Liver (tissue), 9 donors: ENCODE data around the gene CSHL1. TPM values are rescaled to one million over a fixed set of nuclear protein-coding genes. Genes with fewer than 3 reads are reported as not detected.
"Not testable (repeated sequence)": the region's sequence is repeated elsewhere in the genome, so short reads cannot be mapped to it uniquely, and the experiment has no call there.

Experiments used
- DNase-seq: peaks from one replicate; pipeline ENCODE4 v3.0.0-alpha.2; 2017; ENCODE audit warnings: low spot score
- H3K27ac ChIP-seq, 2 donors: one replicate each; pipeline ENCODE4 v1.7.0; 2013; ENCODE audit warnings: inconsistent platforms in 2 of 2, low read length in 2 of 2, control low read depth in 1 of 2, low read depth in 1 of 2, mild to moderate bottlenecking in 1 of 2
- H3K27me3 ChIP-seq, 4 donors: one replicate each; pipeline versions ENCODE4 v1.6.1 to v1.7.0; 2013; ENCODE audit warnings: low read length in 3 of 4, inconsistent platforms in 1 of 4, mild to moderate bottlenecking in 1 of 4, moderate library complexity in 1 of 4; ENCODE audit not compliant: control insufficient read depth in 4 of 4, insufficient read depth in 4 of 4
- H3K36me3 ChIP-seq, 4 donors: one replicate each; pipeline versions ENCODE4 v1.6.1 to v1.7.0; 2013; ENCODE audit warnings: low read length in 3 of 4, mild to moderate bottlenecking in 3 of 4, low read depth in 1 of 4, moderate library complexity in 1 of 4; ENCODE audit not compliant: control insufficient read depth in 4 of 4, insufficient read depth in 3 of 4
- H3K4me1 ChIP-seq, 4 donors: one replicate each; pipeline versions ENCODE4 v1.6.1 to v1.7.0; 2013; ENCODE audit warnings: low read length in 3 of 4, mild to moderate bottlenecking in 3 of 4, moderate library complexity in 1 of 4; ENCODE audit not compliant: control insufficient read depth in 4 of 4, insufficient read depth in 4 of 4
- H3K4me3 ChIP-seq, 3 donors: one replicate each; pipeline versions ENCODE4 v1.6.1 to v1.7.0; 2013; ENCODE audit warnings: low read length in 3 of 3, control low read depth in 1 of 3, low read depth in 1 of 3, mild to moderate bottlenecking in 1 of 3
- H3K9ac ChIP-seq, 2 donors: one replicate each; pipeline ENCODE4 v1.7.0; 2013; ENCODE audit warnings: low read length in 2 of 2, mild to moderate bottlenecking in 2 of 2, moderate library complexity in 2 of 2, control low read depth in 1 of 2, low read depth in 1 of 2
- H3K9me3 ChIP-seq, 4 donors: one replicate each; pipeline versions ENCODE4 v1.6.1 to v1.7.0; 2013; ENCODE audit warnings: low read length in 3 of 4; ENCODE audit not compliant: control insufficient read depth in 4 of 4
- CTCF ChIP-seq: fragments of 150-350 bp; IDR thresholded peaks from 2 replicates; pipeline ENCODE4 v1.5.1; 2017; ENCODE audit warnings: improper control_type of control experiment, low read depth, low read length; ENCODE audit not compliant: missing input control
- GABPA ChIP-seq, 2 donors: IDR thresholded peaks in 1 of 2; conservative IDR thresholded peaks in 1 of 2; 2 replicates each; pipeline ENCODE4 v1.6.1; 2016; ENCODE audit warnings: antibody characterized with exemption in 2 of 2, mild to moderate bottlenecking in 1 of 2, moderate library complexity in 1 of 2
- HNF4A ChIP-seq, 2 donors: conservative IDR thresholded peaks; 2 replicates each; pipeline ENCODE4 v1.6.1; 2016; ENCODE audit warnings: antibody characterized with exemption in 2 of 2, mild to moderate bottlenecking in 2 of 2
- HNF4G ChIP-seq: IDR thresholded peaks from 2 replicates; pipeline ENCODE4 v1.6.1; 2016; ENCODE audit warnings: antibody characterized with exemption
- NR2F2 ChIP-seq: IDR thresholded peaks from 2 replicates; pipeline ENCODE4 v1.6.1; 2016; ENCODE audit warnings: antibody characterized with exemption
- RAD21 ChIP-seq, 2 donors: IDR thresholded peaks; 2 replicates each; pipeline ENCODE4 v1.6.1; 2016; ENCODE audit warnings: antibody characterized with exemption in 2 of 2, mild to moderate bottlenecking in 2 of 2
- SP1 ChIP-seq: IDR thresholded peaks from 2 replicates; pipeline ENCODE4 v1.6.1; 2018; ENCODE audit warnings: antibody characterized with exemption, mild to moderate bottlenecking
- TAF1 ChIP-seq: conservative IDR thresholded peaks from 2 replicates; pipeline ENCODE4 v1.6.1; 2016; ENCODE audit warnings: antibody characterized with exemption, mild to moderate bottlenecking
- YY1 ChIP-seq: IDR thresholded peaks from 2 replicates; pipeline ENCODE4 v1.6.1; 2016; ENCODE audit warnings: antibody characterized with exemption, mild to moderate bottlenecking
- WGBS: extraction: QIAGEN DNeasy Blood & Tissue Kit; methylation state at CpG from one replicate; pipeline ENCODE4 v1.1.7; 2013; 5-methylcytosine and 5-hydroxymethylcytosine counted together
- polyA plus RNA-seq, 2 donors: library from polyadenylated mRNA; stranded (reverse) in 1 of 2; unstranded in 1 of 2; fragments of 200-250 nt in 1 of 2; fragments of >200 nt in 1 of 2; fragmentation: Nextera tagmentation in 1 of 2; extraction: Ambion mirVana in 1 of 2; gene quantifications; one replicate each; pipeline versions ENCODE4 v1.2.1 to v1.2.3, GENCODE V29; 2013 to 2015
- total RNA-seq, 2 donors: library from RNA; depleted of rRNA; stranded (reverse); fragments of >200 nt; gene quantifications; one replicate each; pipeline ENCODE4 v1.2.3, GENCODE V29; 2014
- TF ChIP-seq, protein P1 (sequence below): IDR thresholded peaks from 2 replicates; pipeline ENCODE4 v1.6.1; 2016; ENCODE audit warnings: antibody characterized with exemption
- TF ChIP-seq, protein P2 (sequence below): IDR thresholded peaks from 2 replicates; pipeline ENCODE4 v1.6.1; 2016; ENCODE audit warnings: antibody characterized with exemption
- TF ChIP-seq, protein P3 (sequence below): IDR thresholded peaks from 2 replicates; pipeline ENCODE4 v1.6.1; 2016; ENCODE audit warnings: antibody characterized with exemption
- donor health status: healthy.
- donor health status: healthy.
- donor health status: healthy.
- donor health status: healthy.
- donor health status: healthy.

CSHL1 gene
- total and polyA plus RNA-seq, 4 donors = not detected

DNA sequence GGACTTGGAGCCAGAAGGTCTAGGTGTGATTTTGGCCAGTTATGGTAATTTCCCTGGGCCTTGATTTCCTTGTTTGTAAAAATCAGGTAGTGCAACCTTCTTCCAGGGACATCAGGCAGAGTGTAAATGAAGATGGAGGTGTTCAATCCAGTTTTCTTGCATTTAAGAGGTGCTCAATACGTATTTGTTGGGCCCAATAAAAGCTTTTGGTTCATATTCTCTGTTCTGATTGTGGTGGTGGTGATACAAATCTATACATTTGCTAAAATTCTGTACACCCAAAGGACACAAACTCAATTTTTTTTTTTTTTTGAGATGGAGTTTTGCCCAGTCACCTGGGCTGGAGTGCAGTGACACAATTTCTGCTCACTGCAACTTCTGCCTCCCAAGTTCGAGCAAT is 15.1 kb upstream of the CSHL1 start:
- WGBS = 90% methylated on average over 2 of the region's 2 CpGs
- TF ChIP-seq GABPA (IDR thresholded peaks at IDR 0.05 in 1 of 2, conservative IDR thresholded peaks at IDR 0.05 in 1 of 2) (no peak), TAF1 (no peak), SP1 (no peak), NR2F2 (no peak), YY1 (no peak), RAD21 (IDR thresholded peaks at IDR 0.05) (no peak), HNF4G (no peak), HNF4A (conservative IDR thresholded peaks at IDR 0.05) (no peak)
- TF ChIP-seq, protein P1, sequence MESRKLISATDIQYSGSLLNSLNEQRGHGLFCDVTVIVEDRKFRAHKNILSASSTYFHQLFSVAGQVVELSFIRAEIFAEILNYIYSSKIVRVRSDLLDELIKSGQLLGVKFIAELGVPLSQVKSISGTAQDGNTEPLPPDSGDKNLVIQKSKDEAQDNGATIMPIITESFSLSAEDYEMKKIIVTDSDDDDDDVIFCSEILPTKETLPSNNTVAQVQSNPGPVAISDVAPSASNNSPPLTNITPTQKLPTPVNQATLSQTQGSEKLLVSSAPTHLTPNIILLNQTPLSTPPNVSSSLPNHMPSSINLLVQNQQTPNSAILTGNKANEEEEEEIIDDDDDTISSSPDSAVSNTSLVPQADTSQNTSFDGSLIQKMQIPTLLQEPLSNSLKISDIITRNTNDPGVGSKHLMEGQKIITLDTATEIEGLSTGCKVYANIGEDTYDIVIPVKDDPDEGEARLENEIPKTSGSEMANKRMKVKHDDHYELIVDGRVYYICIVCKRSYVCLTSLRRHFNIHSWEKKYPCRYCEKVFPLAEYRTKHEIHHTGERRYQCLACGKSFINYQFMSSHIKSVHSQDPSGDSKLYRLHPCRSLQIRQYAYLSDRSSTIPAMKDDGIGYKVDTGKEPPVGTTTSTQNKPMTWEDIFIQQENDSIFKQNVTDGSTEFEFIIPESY = no peak
- TF ChIP-seq, protein P2, sequence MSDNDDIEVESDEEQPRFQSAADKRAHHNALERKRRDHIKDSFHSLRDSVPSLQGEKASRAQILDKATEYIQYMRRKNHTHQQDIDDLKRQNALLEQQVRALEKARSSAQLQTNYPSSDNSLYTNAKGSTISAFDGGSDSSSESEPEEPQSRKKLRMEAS = no peak
- H3K36me3 ChIP-seq = no peaks in the 10 kb centered on the region

GRCh38 chr17:63925615-63926014 is 14.6 kb upstream of the CSHL1 start:
- Histone ChIP-seq H3K27ac (no peak overlapping the region), H3K9ac (no peak overlapping the region), H3K27me3 (no peaks in the 10 kb centered on the region), H3K9me3 (no peaks in the 10 kb centered on the region), H3K36me3 (no peaks in the 10 kb centered on the region), H3K4me3 (no peak overlapping the region), H3K4me1 (peaks cover 0 to 3% (median under 1%) of the 10 kb centered on the region in 4 donors)
- no peak for DNase-seq
- 87% methylated on average over 5 of the region's 5 CpGs for WGBS
- TF ChIP-seq CTCF (no peak), TAF1 (no peak), NR2F2 (no peak)
- TF ChIP-seq, protein P3, sequence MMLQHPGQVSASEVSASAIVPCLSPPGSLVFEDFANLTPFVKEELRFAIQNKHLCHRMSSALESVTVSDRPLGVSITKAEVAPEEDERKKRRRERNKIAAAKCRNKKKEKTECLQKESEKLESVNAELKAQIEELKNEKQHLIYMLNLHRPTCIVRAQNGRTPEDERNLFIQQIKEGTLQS = no peak

More for the DNA sequence above, 15.1 kb upstream of the CSHL1 start:
- Histone ChIP-seq H3K9me3 (no peaks in the 10 kb centered on the region), H3K4me1 (peaks cover 0 to 5% (median 2%) of the 10 kb centered on the region in 4 donors), H3K27me3 (no peaks in the 10 kb centered on the region), H3K27ac (no peak overlapping the region), H3K4me3 (no peak overlapping the region), H3K9ac (no peak overlapping the region)
- DNase-seq = no peak

DNA sequence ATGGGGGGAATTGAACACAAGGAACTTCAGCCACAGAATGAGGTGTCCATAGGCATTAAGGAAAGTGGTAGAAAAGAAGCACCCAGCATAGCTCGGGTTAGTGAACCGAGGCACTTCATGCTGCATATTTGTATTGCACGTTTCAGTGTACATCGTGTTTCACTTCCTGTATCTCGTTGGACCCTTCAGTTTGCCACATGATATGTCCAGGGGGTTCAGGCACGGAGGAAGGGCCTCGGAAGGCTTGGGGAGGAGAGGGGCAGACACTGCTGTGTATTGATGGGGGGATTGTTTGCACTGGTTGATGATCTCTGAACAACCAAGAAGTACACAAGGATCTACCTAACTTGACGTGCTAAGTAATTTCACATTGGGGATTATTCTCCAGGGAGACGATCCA is 11.3 kb upstream of the CSHL1 start:
- H3K36me3 ChIP-seq, H3K9me3 ChIP-seq, H3K4me3 ChIP-seq, H3K9ac ChIP-seq, H3K4me1 ChIP-seq, H3K27ac ChIP-seq, H3K27me3 ChIP-seq, DNase-seq: not testable (repeated sequence)
- WGBS = 79% methylated on average over 9 of the region's 9 CpGs

DNA sequence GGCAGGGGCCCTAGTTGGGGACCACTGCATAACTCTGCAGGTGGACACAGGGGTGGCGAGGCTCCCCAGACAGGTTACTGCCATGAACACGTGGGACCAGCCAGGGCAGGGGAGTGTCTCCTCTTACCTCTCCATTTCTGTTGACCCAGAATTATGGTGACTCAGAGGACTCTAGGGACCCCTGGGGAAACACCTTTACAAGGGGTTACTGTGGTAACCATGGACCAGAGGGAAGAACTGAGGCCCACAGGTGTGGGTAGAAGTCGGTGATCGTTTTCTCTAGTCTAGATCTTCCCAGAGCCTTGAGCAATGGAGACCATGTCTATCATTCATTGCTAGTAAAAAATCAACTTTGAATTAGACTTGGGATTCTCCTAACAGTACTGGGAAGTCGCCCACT is 9.7 kb upstream of the CSHL1 start:
- H3K9me3 ChIP-seq, H3K36me3 ChIP-seq, H3K4me1 ChIP-seq, H3K27me3 ChIP-seq, H3K4me3 ChIP-seq, H3K9ac ChIP-seq, DNase-seq, H3K27ac ChIP-seq: not testable (repeated sequence)
- WGBS = 88% methylated on average over 5 of the region's 5 CpGs

GRCh38 chr17:63920050-63920449 is 9.0 kb upstream of the CSHL1 start:
- H3K9ac ChIP-seq, H3K4me1 ChIP-seq, H3K27ac ChIP-seq, H3K4me3 ChIP-seq, DNase-seq, H3K27me3 ChIP-seq, H3K36me3 ChIP-seq, H3K9me3 ChIP-seq: not testable (repeated sequence)
- 86% methylated on average over 6 of the region's 6 CpGs for WGBS
